PC-9 (cell line): ENCODE data around the gene TFF2. TPM values are rescaled to one million over a fixed set of nuclear protein-coding genes. Genes with fewer than 3 reads are reported as not detected.

Experiments used
- BruUV-seq: library from RNA; stranded (reverse); fragments of 400-500 nt; replicated peaks from 2 replicates; lab custom pipeline; 2021; lab: Mats Ljungman, UMichigan
- CTCF ChIA-PET: fragments of 300-600 bp; sonication (Branson Sonifier 250); formaldehyde crosslinking; loops from one replicate; lab custom pipeline; 2022; ENCODE audit warnings: antibody characterized with exemption; lab: Charles Lee
- POLR2A ChIA-PET: fragments of 300-600 bp; sonication (Branson Sonifier 250); formaldehyde crosslinking; loops from one replicate; lab custom pipeline; 2022; ENCODE audit warnings: antibody characterized with exemption; ENCODE audit not compliant: unreplicated experiment; lab: Charles Lee
- DNase-seq, 2 experiments: peaks; one replicate each; pipeline versions ENCODE4 v3.0.0 to v3.0.0-alpha.2; 2015 to 2022; ENCODE audit warnings: mixed read lengths in 1 of 2
- H2AFZ ChIP-seq: fragments of 200-600 bp; sonication (generic); 2 replicates; pipeline ENCODE4 v1.8.1; 2017; ENCODE audit warnings: antibody characterized with exemption
- H3F3A ChIP-seq: fragments of 200-600 bp; sonication (generic); 2 replicates; pipeline ENCODE4 v1.8.1; 2017; ENCODE audit warnings: antibody characterized with exemption, mild to moderate bottlenecking, low read depth; ENCODE audit not compliant: insufficient read depth
- H3K27ac ChIP-seq: fragments of 200-600 bp; sonication (generic); 2 replicates; pipeline ENCODE4 v1.6.1; 2016; ENCODE audit warnings: mixed run types
- H3K27me3 ChIP-seq: fragments of 200-600 bp; sonication (generic); 2 replicates; pipeline ENCODE4 v1.6.1; 2016; ENCODE audit warnings: low read depth, mixed run types; ENCODE audit not compliant: insufficient read depth
- H3K36me3 ChIP-seq: fragments of 200-600 bp; sonication (generic); 2 replicates; pipeline ENCODE4 v1.6.1; 2016; ENCODE audit warnings: low read depth, mixed run types
- H3K4me1 ChIP-seq: fragments of 200-600 bp; sonication (generic); replicated peaks from 2 replicates; pipeline ENCODE4 v1.6.1; 2016; ENCODE audit warnings: mixed run types; ENCODE audit not compliant: insufficient read depth
- H3K4me2 ChIP-seq: fragments of 200-600 bp; sonication (generic); 2 replicates; pipeline ENCODE4 v1.6.1; 2017; ENCODE audit warnings: mixed run types
- H3K4me3 ChIP-seq: fragments of 200-600 bp; sonication (generic); 2 replicates; pipeline ENCODE4 v1.6.1; 2016; ENCODE audit warnings: mixed run types
- H3K79me2 ChIP-seq: fragments of 200-600 bp; sonication (generic); 2 replicates; pipeline ENCODE4 v1.6.1; 2017; ENCODE audit warnings: low read depth, mixed run types
- H3K9me2 ChIP-seq: fragments of 200-600 bp; sonication (generic); 2 replicates; pipeline ENCODE4 v1.8.1; 2017; ENCODE audit warnings: mild to moderate bottlenecking; ENCODE audit not compliant: insufficient read depth
- H3K9me3 ChIP-seq: fragments of 200-600 bp; sonication (generic); 2 replicates; pipeline ENCODE4 v1.8.1; 2016; ENCODE audit warnings: low read depth; ENCODE audit not compliant: insufficient read depth
- H4K20me1 ChIP-seq: fragments of 200-600 bp; sonication (generic); 2 replicates; pipeline ENCODE4 v1.8.1; 2017; ENCODE audit not compliant: insufficient read depth
- CTCF ChIP-seq: fragments of 200-600 bp; sonication (generic); conservative IDR thresholded peaks from 2 replicates; pipeline ENCODE4 v1.6.1; 2017; ENCODE audit warnings: mixed run types, antibody characterized with exemption, mild to moderate bottlenecking, moderate library complexity
- EZH2 ChIP-seq: fragments of 200-600 bp; sonication (generic); IDR thresholded peaks from 2 replicates; pipeline ENCODE4 v1.8.0; 2017; ENCODE audit warnings: antibody characterized with exemption, low read depth
- intact Hi-C: fragments of 100-400 bp; cut with micrococcal nuclease; formaldehyde crosslinking; loops from one replicate; pipeline ENCODE4 v1.10.0; 2022; ENCODE audit not compliant: unreplicated experiment
- total RNA-seq: library from RNA; stranded (reverse); gene quantifications from 2 replicates; pipeline ENCODE4 v1.2.3, GENCODE V29; 2021

Gene TFF2
- total RNA-seq, 1 experiment from 2014 or later, result 0.52 TPM

GRCh38 chr21:42352441-42353095 lies 1.8 kb upstream of the TFF2 start:
- no peaks in the 10 kb centered on the region for H3K27me3 ChIP-seq
- intact Hi-C loops, result no loop called here
- H3K27ac ChIP-seq, result no peak overlapping the region
- H3K4me3 ChIP-seq, result no peak overlapping the region
- H3K4me2 ChIP-seq, result no peak overlapping the region
- peaks cover 10% of the 10 kb centered on the region; the same call in 1 of the 2 replicates for H3K4me1 ChIP-seq
- no peaks in the 10 kb centered on the region for H3K9me3 ChIP-seq
- H3K9me2 ChIP-seq, result no peaks in the 10 kb centered on the region
- H2AFZ ChIP-seq, result no peak overlapping the region
- no peaks in the 10 kb centered on the region for H3F3A ChIP-seq
- ChIA-PET POLR2A (no interaction called here), CTCF (no interaction called here)
- H4K20me1 ChIP-seq, result no peaks in the 10 kb centered on the region
- H3K36me3 ChIP-seq, result no peaks in the 10 kb centered on the region
- BruUV-seq, result no TSS peak
- no peak for TF ChIP-seq EZH2
- no peak for TF ChIP-seq CTCF
- DNase-seq, result no peak
- no peaks in the 10 kb centered on the region for H3K79me2 ChIP-seq

GRCh38 chr21:42351626-42352440 lies 1.0 kb upstream of the TFF2 start:
- Histone ChIP-seq H3K4me1 (peaks cover 10% of the 10 kb centered on the region; the same call in 1 of the 2 replicates), H3K4me2 (no peak overlapping the region), H3K27ac (peak overlapping the region; percentile 45), H4K20me1 (no peaks in the 10 kb centered on the region), H3K27me3 (no peaks in the 10 kb centered on the region), H2AFZ (no peak overlapping the region), H3F3A (no peaks in the 10 kb centered on the region), H3K9me2 (no peaks in the 10 kb centered on the region), H3K36me3 (no peaks in the 10 kb centered on the region), H3K4me3 (no peak overlapping the region), H3K79me2 (no peaks in the 10 kb centered on the region), H3K9me3 (no peaks in the 10 kb centered on the region)
- BruUV-seq, result no TSS peak
- DNase-seq, result no peak
- intact Hi-C loops, result no loop called here
- POLR2A ChIA-PET, result no interaction called here
- TF ChIP-seq EZH2 (no peak), CTCF (no peak)
- CTCF ChIA-PET, result no interaction called here

GRCh38 chr21:42350318-42350910 lies 380 bp downstream of the TFF2 start:
- H3K79me2 ChIP-seq, result no peaks in the 10 kb centered on the region
- no peak for DNase-seq
- no peak overlapping the region for H3K4me3 ChIP-seq
- no peaks in the 10 kb centered on the region for H3K27me3 ChIP-seq
- no TSS peak for BruUV-seq
- ChIA-PET POLR2A (no interaction called here), CTCF (no interaction called here)
- H3K9me2 ChIP-seq, result no peaks in the 10 kb centered on the region
- TF ChIP-seq EZH2, result no peak
- no peak for TF ChIP-seq CTCF
- intact Hi-C loops, result no loop called here
- H4K20me1 ChIP-seq, result no peaks in the 10 kb centered on the region
- no peaks in the 10 kb centered on the region for H3K36me3 ChIP-seq
- peak overlapping the region; percentile 21; the same call in 1 of the 2 replicates for H3K4me2 ChIP-seq
- no peaks in the 10 kb centered on the region for H3F3A ChIP-seq
- no peak overlapping the region for H2AFZ ChIP-seq
- H3K4me1 ChIP-seq, result peaks cover 10% of the 10 kb centered on the region; the same call in 1 of the 2 replicates
- H3K9me3 ChIP-seq, result no peaks in the 10 kb centered on the region
- peak overlapping the region; percentile 53; the same call in 1 of the 2 replicates for H3K27ac ChIP-seq
